NCI-H1092 (cell line): ENCODE measurements around the gene FDXACB1.
"Not testable (repeated sequence)": the region's sequence is repeated elsewhere in the genome, so short reads cannot be mapped to it uniquely, and the experiment has no call there.

ENCODE experiments used
- DNase-seq: peaks from one replicate; lab custom pipeline; 2025; lab: John Stamatoyannopoulos, UW

Gene FDXACB1

DNA sequence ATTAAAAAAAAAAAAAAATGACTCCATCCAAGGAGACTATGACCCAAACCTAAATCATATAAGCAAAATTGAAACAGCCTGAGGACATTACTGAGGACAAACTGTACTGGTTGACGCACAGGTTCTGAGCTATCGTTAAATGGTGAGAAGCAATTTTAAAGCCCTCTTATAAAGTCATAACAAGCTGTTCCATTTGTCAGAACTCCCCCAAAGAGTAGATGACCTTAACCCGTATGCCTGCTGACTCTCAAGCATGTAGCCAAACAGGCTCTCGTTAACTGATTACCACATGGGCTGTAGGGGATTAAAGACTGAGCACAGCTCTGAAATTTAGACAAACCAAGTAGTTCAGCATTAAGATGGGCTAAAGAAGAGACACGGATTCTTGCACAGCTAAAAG lies 30.4 kb upstream of the FDXACB1 start:
- no peak for DNase-seq

DNA sequence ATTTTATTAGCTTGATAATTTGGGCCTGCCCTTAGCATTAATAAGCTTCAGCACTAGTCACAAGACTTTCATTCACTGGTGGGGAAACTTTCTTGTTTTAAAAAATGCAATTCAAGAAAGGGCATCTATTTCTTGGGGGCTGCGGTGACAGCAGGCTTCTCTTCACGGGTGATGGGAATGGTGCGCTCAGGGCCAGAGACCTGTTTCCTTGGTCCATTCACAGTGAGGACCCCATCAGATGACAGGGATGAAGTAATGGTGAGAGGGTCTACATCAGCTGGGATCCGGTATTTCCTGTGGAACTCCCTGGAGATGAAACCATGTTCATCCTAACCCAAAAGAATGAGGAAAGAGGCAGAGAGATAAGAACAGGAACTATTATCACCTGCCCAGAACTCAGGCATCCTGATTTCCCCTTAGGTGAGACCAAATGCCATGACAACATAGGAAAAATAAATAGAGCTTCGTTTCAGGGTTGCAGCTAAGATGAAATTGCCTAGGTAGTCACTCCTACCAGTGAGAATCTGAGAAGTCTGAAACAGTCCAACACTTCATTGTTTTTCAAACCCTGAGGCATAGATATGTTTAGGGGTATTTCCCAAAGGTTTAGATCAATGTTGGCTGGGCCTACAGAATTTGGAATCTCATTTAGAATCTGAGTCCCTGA lies 29.8 kb upstream of the FDXACB1 start:
- no peak for DNase-seq

DNA sequence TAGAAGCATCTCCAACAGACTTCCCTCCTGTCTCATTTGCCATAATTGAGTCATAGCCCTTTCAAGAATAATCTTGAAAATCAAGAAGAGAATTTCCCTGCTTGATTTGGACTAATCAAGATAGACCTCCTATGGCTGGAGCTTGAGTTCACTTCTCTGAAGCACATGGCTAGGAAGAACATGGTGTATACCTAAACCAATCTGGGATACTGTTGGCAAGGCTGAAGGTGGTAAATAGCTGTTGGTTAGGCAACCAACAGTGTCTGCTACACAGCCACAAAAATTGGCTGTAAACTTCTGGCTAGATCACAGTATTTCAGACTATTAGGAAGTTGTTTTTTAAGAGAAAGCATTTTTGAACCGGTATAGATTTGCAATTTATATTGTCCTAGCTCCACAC lies 27.7 kb upstream of the FDXACB1 start:
- no peak for DNase-seq

DNA sequence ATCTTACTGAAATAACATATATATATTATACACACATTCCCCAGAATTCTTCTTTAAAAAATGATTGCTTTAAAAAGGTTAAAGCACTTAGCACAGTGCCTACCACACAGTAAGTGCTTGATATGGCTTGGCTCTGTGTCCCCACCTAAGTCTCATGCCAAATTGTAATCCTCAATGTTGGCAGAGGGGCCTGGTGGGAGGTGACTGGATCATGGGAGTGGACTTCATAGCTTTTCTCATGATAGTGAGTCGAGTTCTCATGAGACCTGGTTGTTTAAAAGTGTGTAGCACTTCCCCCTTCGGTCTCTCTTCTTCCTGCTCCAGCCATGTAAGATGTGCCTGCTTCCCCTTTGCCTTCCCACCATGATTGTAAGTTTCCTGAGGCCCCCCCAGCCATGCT lies 26.4 kb upstream of the FDXACB1 start:
- no peak for DNase-seq

DNA sequence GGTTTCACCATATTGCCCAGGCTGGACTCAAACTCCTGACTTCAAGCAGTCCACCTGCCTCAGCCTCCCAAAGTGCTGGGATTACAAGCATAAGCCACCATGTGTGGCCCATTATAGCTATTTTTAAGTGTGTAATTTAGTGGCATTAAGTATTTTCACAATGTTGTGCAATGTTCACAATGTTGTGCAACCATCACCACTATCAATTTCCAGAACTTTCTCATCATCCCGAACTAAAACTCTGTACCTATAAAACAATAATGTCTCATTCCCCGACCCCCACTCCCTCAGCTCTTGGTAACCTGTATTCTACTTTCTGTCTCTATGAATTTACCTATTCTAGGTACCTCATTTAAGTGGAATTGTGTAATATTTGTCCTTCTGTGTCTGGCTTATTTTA lies 7.9 kb upstream of the FDXACB1 start:
- DNase-seq = no peak

DNA sequence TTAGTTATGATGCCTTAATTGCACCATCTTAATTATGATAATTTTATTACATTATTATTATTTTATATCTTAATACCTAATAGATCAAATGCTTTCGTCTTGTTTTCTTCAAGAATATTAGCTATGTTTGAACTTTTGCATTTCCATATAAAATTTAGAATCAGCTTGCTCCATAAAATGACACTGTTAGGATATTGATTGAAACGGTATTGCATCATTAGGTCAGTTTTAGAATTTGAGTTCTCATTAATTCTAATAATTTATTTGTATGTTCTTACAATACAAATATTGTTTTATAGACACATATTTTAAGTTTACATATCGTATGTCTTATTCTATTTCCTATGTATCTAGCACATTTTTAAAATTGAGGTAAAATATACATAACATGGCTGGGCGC lies 7.1 kb upstream of the FDXACB1 start:
- no peak for DNase-seq

DNA sequence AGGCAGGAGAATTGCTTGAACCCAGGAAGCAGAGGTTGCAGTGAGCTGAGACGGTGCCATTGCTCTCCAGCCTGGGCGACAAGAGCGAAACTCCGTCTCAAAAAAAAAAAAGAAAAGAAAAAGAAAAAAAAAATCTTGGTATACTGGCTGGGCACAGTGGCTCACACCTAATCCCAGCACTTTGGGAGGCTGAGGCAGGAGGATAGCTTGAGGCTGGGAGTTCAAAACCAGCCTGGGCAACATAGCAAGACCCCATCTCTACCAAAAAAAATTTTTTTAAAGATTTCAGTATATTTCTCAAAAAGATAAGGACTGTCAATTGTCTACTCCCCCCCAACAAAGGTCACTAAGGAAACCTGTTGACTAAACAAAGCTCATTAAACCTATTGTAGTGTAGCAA lies 6.1 kb upstream of the FDXACB1 start:
- not testable (repeated sequence) for DNase-seq

DNA sequence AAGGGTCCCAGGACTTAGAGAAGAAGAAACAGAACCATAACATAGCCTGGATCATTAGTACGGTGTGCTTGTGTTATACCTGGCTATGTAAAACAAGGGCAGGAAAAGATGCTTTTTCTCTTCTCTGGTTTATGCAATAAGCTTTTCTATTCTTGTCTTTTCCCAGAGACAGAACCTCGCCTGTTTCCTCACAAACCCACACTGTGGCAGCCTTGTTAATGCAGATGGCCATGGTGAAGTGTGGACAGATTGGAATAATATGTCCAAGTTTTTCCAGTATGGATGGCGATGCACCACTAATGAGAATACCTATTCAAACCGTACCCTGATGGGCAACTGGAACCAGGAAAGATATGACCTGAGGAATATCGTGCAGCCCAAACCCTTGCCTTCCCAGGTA lies 3.2 kb upstream of the FDXACB1 start:
- no peak for DNase-seq

DNA sequence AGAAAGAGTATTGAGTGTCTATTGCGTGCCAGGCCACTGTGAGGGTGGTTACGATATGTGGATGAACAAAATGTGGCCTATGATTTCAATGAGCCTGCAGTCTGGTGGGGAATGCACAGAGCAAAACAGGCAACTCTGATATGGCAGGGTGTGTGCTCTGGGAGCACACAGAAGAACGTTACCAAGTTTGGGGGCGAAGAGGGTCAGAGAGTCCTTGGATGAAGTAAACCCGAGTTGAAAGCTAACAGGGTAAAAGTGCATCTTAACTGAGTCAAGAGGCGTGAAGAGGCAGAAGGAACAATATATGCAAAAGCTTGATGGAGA lies 634 bp upstream of the FDXACB1 start:
- DNase-seq = no peak

DNA sequence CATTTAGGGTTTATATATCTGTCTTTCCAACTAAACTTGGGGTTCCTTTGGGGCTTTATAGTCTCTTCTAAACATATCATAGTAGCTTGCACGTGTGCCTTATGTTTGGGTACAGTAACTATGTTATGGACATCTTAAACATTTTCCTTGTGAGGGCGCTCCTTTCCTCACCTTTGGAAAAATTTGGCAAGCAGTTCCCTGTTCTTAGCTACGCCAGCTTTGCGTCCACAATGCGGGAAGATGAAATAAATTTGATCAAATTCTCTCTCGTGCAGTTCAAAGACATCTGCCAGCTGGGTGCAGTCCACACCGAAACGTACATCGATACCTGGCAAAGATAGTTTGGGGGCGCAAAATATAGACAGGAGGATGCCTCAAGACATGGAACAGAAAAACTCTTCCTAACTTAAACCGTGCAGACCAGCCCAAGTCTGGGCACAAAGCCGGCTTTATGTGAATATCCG lies 548 bp downstream of the FDXACB1 start:
- peak; percentile 39 for DNase-seq

DNA sequence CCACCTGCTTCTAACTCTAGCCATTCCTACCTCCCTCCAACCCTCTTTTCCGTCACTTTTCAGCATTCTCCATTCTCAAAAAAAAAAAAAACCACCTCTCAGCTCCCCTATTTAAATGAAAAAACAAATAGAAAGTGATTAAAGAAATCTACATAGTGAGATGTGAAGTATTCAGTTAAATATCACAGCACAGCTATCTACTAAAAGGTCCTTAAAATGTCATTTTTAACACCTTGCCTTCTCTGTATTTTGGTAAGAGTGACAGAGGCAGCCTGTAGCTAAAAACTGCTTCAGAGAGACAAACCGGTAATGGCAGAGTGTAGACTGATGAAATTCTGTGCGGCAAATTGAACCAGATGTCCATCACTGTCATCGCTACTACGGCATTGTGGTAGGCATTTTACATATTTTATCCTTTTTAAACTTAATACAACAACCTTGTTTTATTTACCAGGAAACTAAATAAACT lies 7.2 kb downstream of the FDXACB1 start:
- no peak for DNase-seq

DNA sequence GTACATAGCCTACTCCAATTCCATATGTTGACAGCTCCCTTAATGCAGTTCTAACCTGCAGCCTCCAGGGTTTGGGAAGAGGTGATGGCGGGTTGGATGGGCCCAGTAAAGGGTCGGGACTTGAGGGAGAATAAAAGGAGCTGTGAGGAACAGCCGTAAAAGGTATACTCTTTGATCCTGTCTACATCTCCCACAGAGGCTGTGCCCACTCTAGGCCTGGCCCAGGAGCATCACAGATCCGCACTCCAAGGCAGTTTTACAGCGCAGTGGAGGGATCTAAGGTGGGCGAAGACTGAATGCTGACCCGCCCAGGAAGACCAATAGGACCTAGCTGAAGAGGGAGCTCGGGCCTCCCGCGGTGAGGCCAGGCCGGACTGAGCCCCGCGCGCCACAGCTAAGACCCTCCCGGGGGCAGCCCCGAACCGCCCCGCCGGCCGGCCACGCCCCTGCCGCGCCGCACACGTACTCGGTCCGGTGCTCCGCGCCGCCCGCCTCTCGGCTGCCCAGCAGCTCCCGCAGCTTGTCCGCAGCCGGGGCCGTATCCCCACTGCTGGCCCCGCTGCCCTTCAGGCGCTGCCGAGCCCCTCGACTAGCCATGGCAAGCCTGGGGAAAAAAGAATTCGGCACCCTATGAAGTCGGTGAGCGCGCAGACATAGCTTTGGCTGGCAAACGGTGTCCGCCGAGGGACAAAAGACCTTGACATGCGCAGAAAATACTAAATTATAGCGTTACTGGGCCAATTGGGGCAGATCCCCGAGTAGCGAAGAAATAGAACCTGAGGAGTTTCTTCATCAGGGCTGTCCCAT lies 7.9 kb downstream of the FDXACB1 start, which contains the start of gene ALG9:
TSS of gene ALG9 (minus strand) at position 696 of the 807 bp plus-strand sequence. CDS start at position 597, 99 bp downstream.
- peak; percentile 60 for DNase-seq

DNA sequence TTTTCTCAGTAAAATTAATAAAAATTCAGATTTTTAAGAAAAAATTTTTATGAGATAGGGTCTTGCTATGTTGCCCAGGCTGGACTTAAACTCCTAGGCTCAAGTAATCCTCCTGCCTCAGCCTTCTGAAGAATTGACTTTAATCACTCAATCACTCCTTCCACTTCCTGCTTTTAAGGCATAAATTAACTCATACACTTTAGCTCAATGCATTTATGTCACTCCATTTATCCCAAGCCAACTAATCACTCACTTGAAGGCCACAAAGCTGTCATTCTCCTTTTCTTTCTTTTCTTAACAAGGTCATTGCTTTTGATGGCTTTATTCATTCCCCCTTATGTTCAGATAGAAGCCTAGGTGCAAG lies 8.5 kb downstream of the FDXACB1 start:
- no peak for DNase-seq

DNA sequence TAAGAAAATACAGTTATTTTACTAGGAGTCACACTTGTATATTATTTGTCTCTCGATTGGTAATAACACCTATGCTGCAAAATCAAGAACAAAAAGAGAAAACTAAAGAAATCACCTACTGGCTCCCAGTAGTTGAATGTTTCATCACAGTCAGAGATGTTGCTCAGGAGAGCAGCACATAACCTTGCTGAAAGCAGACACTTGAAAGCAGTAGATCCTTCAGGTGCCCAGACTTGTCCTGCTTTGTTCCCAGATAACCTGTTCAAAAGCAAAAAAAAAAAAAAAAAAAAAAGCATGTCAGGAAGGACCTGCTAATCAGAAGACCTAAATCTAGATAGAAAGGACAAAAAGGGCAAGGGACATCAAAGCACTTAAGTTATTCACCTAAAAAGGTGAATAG lies 8.9 kb downstream of the FDXACB1 start:
- DNase-seq = no peak

DNA sequence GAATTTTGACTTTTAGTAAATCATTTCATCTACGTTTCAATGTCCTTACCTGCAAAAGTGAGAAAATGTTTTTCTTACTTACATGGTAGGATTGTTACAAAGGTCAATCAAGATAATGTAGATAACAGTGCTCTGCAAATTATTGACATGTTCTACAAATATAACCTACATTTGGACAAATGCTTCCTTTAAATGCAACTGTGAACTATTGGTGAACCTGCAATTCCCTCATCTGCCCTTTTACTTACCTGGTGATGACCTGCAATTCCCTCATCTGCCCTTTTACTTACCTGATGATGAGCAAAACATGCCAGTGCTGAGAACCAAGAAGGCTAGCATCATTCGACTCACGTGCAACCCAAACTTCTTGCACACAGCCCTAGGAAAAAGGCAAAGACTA lies 18.7 kb downstream of the FDXACB1 start:
- no peak for DNase-seq

DNA sequence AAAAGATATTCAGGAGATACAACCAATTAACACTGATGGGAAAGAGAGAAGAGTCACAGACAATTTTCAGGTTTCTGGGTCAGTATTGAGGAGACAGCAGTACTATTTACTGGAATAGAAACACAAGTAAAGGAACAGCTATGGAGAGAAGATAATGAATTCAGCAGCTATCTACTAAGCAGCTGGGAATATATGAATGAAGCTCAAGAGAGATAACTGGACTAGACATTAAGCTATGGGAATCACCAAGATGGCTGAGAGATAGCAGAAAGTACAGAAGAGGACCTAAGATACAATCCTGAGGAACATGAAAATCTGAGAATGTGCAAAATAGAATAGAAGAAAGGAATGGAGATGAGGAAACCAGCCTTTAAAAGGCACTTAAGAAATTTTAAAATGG lies 23.5 kb downstream of the FDXACB1 start:
- DNase-seq = no peak

DNA sequence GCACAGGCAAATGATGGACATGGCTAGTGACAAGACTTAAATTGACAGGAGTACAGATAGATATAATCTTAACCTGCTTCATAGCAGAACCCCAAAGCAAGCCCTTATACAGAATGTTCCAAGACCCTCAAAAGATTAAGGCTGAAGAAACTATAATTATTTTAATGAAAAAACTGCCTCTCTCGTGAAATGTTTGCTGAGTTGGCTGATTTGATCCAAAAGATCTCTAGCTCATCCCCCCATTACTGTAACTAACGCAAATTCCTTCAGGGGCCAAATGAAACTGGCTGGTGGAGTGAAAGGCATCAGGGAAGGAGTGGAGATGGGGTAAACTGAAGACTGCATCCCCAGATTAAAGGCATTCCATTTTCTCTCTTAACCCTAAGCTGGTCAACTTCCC lies 26.9 kb downstream of the FDXACB1 start:
- no peak for DNase-seq

DNA sequence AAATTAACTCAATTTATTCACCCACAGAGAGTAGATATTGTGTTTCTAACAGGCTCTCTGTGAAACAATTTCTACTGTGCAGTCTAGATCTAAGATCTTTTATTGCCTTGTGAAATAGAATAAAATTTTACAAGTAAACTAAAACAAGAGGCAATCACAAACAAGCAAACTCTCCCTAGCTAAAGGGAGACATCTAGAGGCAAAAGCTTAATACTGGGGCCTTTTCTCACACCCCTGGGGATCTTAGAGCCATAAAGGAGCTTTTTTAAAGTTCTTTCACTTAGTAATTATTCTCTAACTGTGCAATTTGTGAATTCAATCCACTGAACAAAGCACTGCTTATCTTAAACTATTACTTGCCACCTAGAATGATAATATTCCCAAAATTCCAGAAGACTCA lies 27.3 kb downstream of the FDXACB1 start:
- DNase-seq = no peak

DNA sequence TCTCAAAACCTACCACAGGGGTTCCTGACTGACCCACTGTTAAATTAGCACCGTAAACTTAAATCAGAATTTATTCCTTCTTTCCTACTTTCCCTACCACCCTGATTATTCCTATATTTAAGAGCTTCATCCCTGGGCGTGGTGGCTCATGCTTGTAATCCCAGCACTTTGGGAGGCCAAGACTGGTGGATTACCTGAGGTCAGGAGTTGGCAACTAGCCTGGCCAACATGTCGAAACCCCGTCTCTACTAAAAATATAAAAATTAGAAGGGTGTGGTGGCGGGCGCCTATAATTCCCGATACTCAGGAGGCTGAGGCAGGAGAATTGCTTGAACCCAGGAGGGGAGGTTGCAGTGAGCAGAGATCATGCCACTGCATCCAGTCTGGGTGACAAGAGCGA lies 27.9 kb downstream of the FDXACB1 start:
- DNase-seq = no peak

DNA sequence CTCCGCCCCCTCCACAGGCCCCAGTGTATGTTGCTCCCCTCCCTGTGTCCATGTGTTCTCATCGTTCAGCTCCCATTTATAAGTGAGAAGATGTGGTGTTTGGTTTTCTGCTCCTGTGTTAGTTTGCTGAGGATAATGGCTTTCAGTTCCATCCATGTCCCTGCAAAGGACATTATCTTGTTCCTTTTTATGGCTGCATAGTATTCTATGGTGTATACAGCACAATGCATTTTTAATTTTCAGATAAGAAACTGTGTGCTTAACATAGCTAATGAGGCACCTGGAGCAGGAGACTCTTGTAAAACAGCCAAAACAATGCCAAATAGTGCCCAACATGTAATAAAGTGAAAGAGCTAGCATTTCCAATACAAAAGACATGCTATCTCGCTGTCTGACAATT lies 29.3 kb downstream of the FDXACB1 start:
- no peak for DNase-seq

DNA sequence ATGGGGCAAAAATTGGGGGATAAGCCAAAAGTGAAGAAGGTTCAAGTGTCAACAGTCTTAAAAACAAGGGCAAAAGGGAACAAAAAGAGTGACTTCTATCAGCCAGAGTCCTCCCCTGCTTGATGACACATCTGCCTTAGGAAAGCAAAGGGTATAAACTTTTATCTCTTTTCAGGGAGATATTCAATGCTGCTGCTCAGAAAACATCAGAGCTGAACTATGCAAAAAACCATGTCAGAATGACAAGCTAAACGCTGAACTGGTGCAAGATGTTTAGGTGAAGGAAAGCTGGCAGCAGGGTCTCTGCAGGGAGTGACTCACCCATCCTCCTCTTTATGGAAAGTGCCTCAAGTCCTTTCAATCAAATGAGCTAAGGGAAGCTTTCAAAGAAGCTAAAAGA lies 32.3 kb downstream of the FDXACB1 start:
- no peak for DNase-seq

DNA sequence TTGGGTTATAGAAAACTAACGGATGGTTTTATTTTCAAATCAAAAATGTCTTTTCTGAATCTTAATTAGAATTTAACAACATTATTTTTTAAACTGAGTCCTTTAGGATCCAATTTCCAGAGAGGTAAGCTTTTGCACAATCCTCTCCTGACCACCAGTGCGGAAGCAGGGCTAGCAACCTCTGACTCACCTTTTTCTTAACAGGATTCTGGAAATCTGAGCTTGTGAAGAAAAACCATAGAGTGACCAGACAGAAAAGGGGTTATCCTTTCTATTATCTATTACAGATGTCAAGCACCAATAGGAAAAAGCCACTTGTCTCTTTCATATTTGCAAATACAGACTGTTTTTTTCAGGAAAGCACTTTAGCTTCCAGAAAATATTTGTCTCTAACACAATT lies 32.9 kb downstream of the FDXACB1 start:
- DNase-seq = no peak

DNA sequence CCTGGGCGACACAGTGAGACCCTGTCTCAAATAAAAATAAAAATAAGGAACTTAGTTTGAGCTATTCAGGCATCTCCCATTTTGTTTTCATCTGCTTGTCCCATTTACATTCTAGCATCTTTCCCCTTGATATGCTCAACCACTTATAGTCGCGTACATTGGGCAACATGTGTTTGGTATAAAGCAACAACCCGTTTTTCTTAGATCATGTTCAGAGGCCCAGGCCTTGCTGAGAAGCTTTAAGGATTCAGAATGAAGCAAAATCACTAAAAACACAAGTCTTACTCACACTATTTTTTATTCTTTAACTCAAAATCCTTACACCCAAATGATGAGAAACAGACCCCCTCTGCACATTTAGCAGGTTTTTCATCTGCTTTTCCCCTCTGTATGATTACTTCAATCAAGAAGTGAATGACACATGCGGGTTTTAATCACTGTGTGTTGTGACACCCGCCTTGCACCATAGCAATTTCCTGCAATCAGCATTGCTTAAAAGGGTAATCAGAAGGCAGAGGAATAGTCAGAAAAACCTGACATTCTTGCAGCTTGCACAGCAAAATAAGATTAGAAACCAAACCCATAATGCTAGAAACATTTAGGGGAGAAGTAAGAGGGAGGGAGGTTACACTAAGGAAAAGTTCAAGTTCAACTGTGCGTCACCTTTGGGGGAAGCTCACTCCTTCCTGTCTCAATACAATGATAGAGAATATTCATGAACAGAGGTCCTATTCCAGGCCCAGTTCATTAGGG lies 33.5 kb downstream of the FDXACB1 start:
- no peak for DNase-seq
